ENCODE data around the gene KIAA1958. TPM values are rescaled to one million over a fixed set of nuclear protein-coding genes. Genes with fewer than 3 reads are reported as not detected.

Gene KIAA1958
- total and polyA plus RNA-seq, 2 donors (not counting 1 experiment from before 2014, with no cell fraction given) = 2.4 to 15.3 TPM

DNA sequence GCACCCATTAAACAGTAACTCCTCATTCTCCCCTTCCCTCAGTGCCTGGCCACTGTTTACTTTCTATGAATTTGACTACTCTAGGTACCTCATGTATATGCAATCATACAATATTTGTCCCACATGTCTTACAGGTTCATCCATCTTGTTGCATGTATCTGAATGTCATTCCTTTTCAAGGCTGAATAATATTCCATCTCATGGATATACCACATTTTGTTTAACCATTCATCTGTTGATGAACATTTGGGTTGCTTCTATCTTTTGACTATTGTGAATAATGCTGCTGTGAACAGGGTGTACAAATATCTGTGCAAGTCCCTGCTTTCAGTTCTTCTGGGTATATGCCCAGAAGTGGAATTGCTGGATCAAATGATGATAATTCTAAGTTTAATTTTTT lies 190.4 kb downstream of the KIAA1958 start:
- Mint-ChIP-seq H3K4me1 (no peaks in the 10 kb centered on the region), H3K4me3 (no peak overlapping the region), H3K27ac (no peak overlapping the region), H3K9me3 (ENCODE audit: insufficient read depth) (peaks cover 14% of the 10 kb centered on the region), H3K27me3 (peaks cover 3% of the 10 kb centered on the region)
- Histone ChIP-seq H3K27ac (ENCODE audit: low read length in 2 of 2) (no peak overlapping the region), H3K9me3 (ENCODE audit: control extremely low read depth in 1 of 3, control insufficient read depth in 2 of 3, insufficient read depth in 1 of 3, low read length in 2 of 3) (peaks cover 5 to 14% (median 9%) of the 10 kb centered on the region in 3 donors), H3K9ac (ENCODE audit: low read length) (no peak overlapping the region), H3K27me3 (replicated peaks in 1 of 4; ENCODE audit: control extremely low read depth in 1 of 4, control insufficient read depth in 3 of 4, insufficient read depth in 4 of 4, low read length in 3 of 4) (no peaks in the 10 kb centered on the region), H3K4me3 (ENCODE audit: control extremely low read depth in 1 of 5, extremely low read depth in 1 of 5, insufficient read depth in 1 of 5, low read depth in 2 of 5, low read length in 4 of 5) (no peak overlapping the region), H4K20me1 (ENCODE audit: control insufficient read depth, insufficient read depth, low read length, poor library complexity, severe bottlenecking) (no peaks in the 10 kb centered on the region), H3K36me3 (replicated peaks in 1 of 2; ENCODE audit: control extremely low read depth in 1 of 2, control insufficient read depth in 1 of 2, extremely low read depth in 1 of 2, insufficient read depth in 2 of 2, low read length in 1 of 2) (no peaks in the 10 kb centered on the region), H3K4me1 (ENCODE audit: control insufficient read depth in 2 of 2, insufficient read depth in 2 of 2, low read length in 2 of 2) (peaks cover 0 to 1% of the 10 kb centered on the region in 2 donors), H2AFZ (ENCODE audit: insufficient read depth, low read depth, low read length, poor library complexity, severe bottlenecking) (no peak overlapping the region), H3K4me2 (replicated peaks; ENCODE audit: low read depth, low read length, poor library complexity, severe bottlenecking) (no peak overlapping the region), H3K79me2 (ENCODE audit: control insufficient read depth, insufficient read depth, low read length) (no peaks in the 10 kb centered on the region)
- TF ChIP-seq, protein P1, sequence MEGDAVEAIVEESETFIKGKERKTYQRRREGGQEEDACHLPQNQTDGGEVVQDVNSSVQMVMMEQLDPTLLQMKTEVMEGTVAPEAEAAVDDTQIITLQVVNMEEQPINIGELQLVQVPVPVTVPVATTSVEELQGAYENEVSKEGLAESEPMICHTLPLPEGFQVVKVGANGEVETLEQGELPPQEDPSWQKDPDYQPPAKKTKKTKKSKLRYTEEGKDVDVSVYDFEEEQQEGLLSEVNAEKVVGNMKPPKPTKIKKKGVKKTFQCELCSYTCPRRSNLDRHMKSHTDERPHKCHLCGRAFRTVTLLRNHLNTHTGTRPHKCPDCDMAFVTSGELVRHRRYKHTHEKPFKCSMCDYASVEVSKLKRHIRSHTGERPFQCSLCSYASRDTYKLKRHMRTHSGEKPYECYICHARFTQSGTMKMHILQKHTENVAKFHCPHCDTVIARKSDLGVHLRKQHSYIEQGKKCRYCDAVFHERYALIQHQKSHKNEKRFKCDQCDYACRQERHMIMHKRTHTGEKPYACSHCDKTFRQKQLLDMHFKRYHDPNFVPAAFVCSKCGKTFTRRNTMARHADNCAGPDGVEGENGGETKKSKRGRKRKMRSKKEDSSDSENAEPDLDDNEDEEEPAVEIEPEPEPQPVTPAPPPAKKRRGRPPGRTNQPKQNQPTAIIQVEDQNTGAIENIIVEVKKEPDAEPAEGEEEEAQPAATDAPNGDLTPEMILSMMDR (IDR thresholded peaks at IDR 0.05) = no peak
- no peak for TF ChIP-seq EZH2 (IDR thresholded peaks at IDR 0.05; ENCODE audit: borderline replicate concordance, insufficient read depth, low read depth, low read length, poor library complexity, severe bottlenecking)
- intact Hi-C loops (cut with micrococcal nuclease) = no loop called here
- ChIA-PET CTCF (no interaction called here), POLR2A (no interaction called here)
- ATAC-seq (ENCODE audit: low read depth) = no peak
- no peak for DNase-seq

DNA sequence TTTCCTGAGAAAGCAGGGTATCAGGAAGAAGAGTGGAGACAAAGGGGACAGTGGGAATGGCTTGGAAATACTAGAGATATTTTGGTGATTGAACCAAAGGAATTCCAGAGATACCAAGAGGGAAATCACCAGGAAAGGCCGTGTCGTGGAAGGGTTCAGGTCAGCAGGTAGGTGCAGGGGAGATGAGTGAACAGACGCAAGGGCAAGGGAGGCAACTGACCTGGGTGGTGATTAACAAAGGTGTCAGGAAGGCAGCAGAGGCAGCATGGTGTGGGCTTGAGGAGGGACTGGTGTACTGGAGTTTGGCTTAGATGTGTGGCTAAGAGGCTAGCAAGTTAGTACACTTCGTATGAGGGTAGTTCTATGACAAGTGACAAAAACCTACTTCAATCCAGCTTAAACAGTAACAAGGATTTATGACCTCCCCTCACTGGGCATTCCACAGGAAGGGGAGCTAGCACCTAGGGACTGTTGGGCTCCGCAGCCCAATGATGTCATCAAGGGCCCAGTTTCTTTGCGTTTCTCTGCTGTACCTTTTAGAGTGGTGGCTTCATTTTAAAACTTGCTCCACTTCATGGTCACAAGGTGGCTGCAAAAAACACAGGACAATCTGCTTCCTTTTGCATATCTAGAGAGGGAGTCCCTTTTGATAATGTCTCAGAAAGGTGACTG lies 194.2 kb downstream of the KIAA1958 start:
- Mint-ChIP-seq H3K4me3 (no peak overlapping the region), H3K9me3 (ENCODE audit: insufficient read depth) (peaks cover 12% of the 10 kb centered on the region), H3K27ac (no peak overlapping the region), H3K27me3 (peaks cover 3% of the 10 kb centered on the region), H3K4me1 (peaks cover 5% of the 10 kb centered on the region)
- Histone ChIP-seq H3K9ac (ENCODE audit: low read length) (no peak overlapping the region), H2AFZ (ENCODE audit: insufficient read depth, low read depth, low read length, poor library complexity, severe bottlenecking) (no peak overlapping the region), H3K4me2 (replicated peaks; ENCODE audit: low read depth, low read length, poor library complexity, severe bottlenecking) (no peak overlapping the region), H3K4me1 (ENCODE audit: control insufficient read depth in 2 of 2, insufficient read depth in 2 of 2, low read length in 2 of 2) (peaks cover 0 to 5% of the 10 kb centered on the region in 2 donors), H3K27me3 (replicated peaks in 1 of 4; ENCODE audit: control extremely low read depth in 1 of 4, control insufficient read depth in 3 of 4, insufficient read depth in 4 of 4, low read length in 3 of 4) (no peaks in the 10 kb centered on the region), H3K27ac (ENCODE audit: low read length in 2 of 2) (no peak overlapping the region), H3K4me3 (ENCODE audit: control extremely low read depth in 1 of 5, extremely low read depth in 1 of 5, insufficient read depth in 1 of 5, low read depth in 2 of 5, low read length in 4 of 5) (no peak overlapping the region), H3K9me3 (ENCODE audit: control extremely low read depth in 1 of 3, control insufficient read depth in 2 of 3, insufficient read depth in 1 of 3, low read length in 2 of 3) (peaks cover 5 to 22% (median 14%) of the 10 kb centered on the region in 3 donors), H4K20me1 (ENCODE audit: control insufficient read depth, insufficient read depth, low read length, poor library complexity, severe bottlenecking) (no peaks in the 10 kb centered on the region), H3K36me3 (replicated peaks in 1 of 2; ENCODE audit: control extremely low read depth in 1 of 2, control insufficient read depth in 1 of 2, extremely low read depth in 1 of 2, insufficient read depth in 2 of 2, low read length in 1 of 2) (peaks cover 0 to 3% of the 10 kb centered on the region in 2 experiments), H3K79me2 (ENCODE audit: control insufficient read depth, insufficient read depth, low read length) (no peaks in the 10 kb centered on the region)
- WGBS (ENCODE audit: insufficient coverage) = 87% methylated on average over 5 of the region's 6 CpGs
- no peak for ATAC-seq (ENCODE audit: low read depth)
- POLR2A ChIA-PET = no interaction called here
- CTCF ChIA-PET = interaction anchor here (1.7 kb wide), 1 partner anchor 112 kb away, joined by 4 read pairs; no protein-coding TSS in a partner anchor
- no peak for DNase-seq
- intact Hi-C loops (cut with micrococcal nuclease) = no loop called here
- TF ChIP-seq EZH2 (IDR thresholded peaks at IDR 0.05; ENCODE audit: borderline replicate concordance, insufficient read depth, low read depth, low read length, poor library complexity, severe bottlenecking) = no peak
- TF ChIP-seq, protein P1 (IDR thresholded peaks at IDR 0.05) = no peak
